ENCODE data around the gene THY1. TPM values are rescaled to one million over a fixed set of nuclear protein-coding genes. Genes with fewer than 3 reads are reported as not detected.
A peak's percentile ranks its signal among the peaks of the same experiment; 100 is the strongest.

The THY1 gene
- total and polyA plus RNA-seq, 9 of the 15 experiments (the other 6 are each of a cell fraction or from before 2014, with no cell fraction given): 0.07 to 0.40 (median 0.16) TPM; not detected in 5

DNA sequence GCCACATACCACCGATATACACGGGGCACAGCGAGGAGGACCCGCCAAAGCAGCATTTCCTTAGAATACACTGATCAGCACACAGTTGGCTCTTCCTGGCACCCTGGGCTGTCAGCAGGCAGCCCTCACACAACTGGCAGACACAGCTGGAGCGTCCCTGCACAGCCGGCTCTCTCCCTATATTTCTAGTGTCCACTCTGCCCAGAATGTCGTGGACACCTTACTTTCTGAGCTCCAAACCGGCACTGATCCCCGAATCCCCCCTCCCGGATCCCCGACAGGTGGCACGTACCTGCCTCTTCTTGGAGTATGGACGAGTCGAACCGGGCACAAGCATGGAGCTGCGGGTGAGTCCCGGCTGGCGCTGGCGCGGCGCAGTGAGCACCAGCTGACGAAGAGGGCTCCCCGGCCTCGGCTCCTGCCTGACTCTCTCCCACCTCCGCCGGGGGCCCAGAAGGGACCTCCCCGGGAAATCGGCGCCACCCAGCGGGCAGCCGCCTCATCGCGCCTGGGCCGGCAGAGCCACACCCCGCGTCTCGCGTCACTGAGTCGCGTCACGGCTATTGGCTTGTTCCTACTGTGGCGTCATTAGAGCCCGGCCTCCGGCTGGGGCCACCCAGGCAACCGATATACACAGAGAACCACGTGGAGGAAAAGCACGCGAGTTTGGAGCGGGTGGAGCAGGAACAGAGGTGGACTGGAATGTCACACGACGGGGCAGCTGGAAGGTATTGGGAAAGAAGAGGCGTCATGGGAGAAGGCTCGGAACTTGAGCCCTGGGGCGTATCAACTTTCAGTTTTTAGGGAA lies 41.6 kb downstream of the THY1 start, which contains the start of gene USP2:
USP2 (minus strand) TSS at position 510 of the 808 bp plus-strand sequence. CDS start 8,210 bp downstream, outside the sequence.
- intact Hi-C loops (cut with micrococcal nuclease): loop anchor here (1.0 to 2.0 kb wide), 3 partner anchors 25 to 93 kb away; no protein-coding TSS in a partner anchor
- ChIA-PET POLR2A (interaction anchor here (0.6 to 6.0 kb wide), 8 partner anchors 9 to 592 kb away, joined by 3 to 34 read pairs (median 4); no protein-coding TSS in a partner anchor), CTCF (ENCODE audit: low intra/inter-chr PET ratio) (interaction anchor here (1.3 to 4.2 kb wide), 2 partner anchors 24 to 94 kb away, joined by 3 to 27 read pairs; no protein-coding TSS in a partner anchor)
- Histone ChIP-seq H3K27me3 (ENCODE audit: control insufficient read depth in 2 of 2, insufficient read depth in 2 of 2, low read length in 2 of 2) (no peaks in the 10 kb centered on the region), H2AFZ (ENCODE audit: low read depth, low read length) (peak within 1 kb of the TSS; percentile 93), H3K9ac (ENCODE audit: insufficient read depth in 1 of 2, low read depth in 2 of 2, low read length in 2 of 2) (peak within 1 kb of the TSS; percentile 76 to 91), H3K79me2 (ENCODE audit: control insufficient read depth, insufficient read depth, low read length) (peaks cover 25% of the 10 kb centered on the region), H3K9me3 (replicated peaks; ENCODE audit: control insufficient read depth, insufficient read depth, low read depth, low read length) (no peaks in the 10 kb centered on the region; the same call in 1 of the 2 replicates), H3K9me1 (ENCODE audit: control insufficient read depth, insufficient read depth, low read length) (no peaks in the 10 kb centered on the region), H3K4me1 (replicated peaks in 1 of 2; ENCODE audit: control insufficient read depth in 2 of 2, insufficient read depth in 2 of 2, low read length in 2 of 2) (peaks cover 43 to 47% of the 10 kb centered on the region in 2 experiments), H3K27ac (ENCODE audit: extremely low read depth, low read depth, low read length) (peak within 1 kb of the TSS; percentile 67), H3K4me3 (peak within 1 kb of the TSS; percentile 61), H3K36me3 (ENCODE audit: control insufficient read depth, insufficient read depth, low read length) (peaks cover 5% of the 10 kb centered on the region; the same call in 1 of the 3 replicates), H4K20me1 (replicated peaks; ENCODE audit: control insufficient read depth, insufficient read depth, low read length) (no peaks in the 10 kb centered on the region), H3K4me2 (ENCODE audit: insufficient read depth, low read length) (peak within 1 kb of the TSS; percentile 92)
- peak; percentile 95 to 97 (median 96) for DNase-seq (ENCODE audit: extremely low read depth in 1 of 4, low spot score in 3 of 4)
- in situ Hi-C loops (cut with MboI): no loop called here
- WGBS (ENCODE audit: insufficient coverage, low coverage, missing lambda C conversion rate): 1% methylated on average over 53 of the region's 54 CpGs
- FAIRE-seq: peak; percentile 98
- ATAC-seq: peak; percentile 88
- TSS peak; percentile 65 for BruUV-seq (replicated peaks)
- peak; percentile 84 for TF ChIP-seq HMGN3 (IDR thresholded peaks at IDR 0.05; ENCODE audit: borderline replicate concordance, extremely low read depth, insufficient read length, low read depth, low read length)
- no peak for TF ChIP-seq CBFA2T2 (conservative IDR thresholded peaks at IDR 0.05)
- peak; percentile 73 for TF ChIP-seq ZNF395 (CRISPR knock-in tag; IDR thresholded peaks at IDR 0.05)
- TF ChIP-seq BHLHE40 (IDR thresholded peaks at IDR 0.05; ENCODE audit: low read length): peak; percentile 66; the same call in 1 of the 2 replicates
- 0 out of 2 replicates have a peak, but pooled peaks have one; percentile 23 for TF ChIP-seq ZBTB49 (CRISPR knock-in tag; IDR thresholded peaks at IDR 0.05; ENCODE audit: borderline replicate concordance)
- no peak for TF ChIP-seq COPS2 (conservative IDR thresholded peaks at IDR 0.05)
- TF ChIP-seq MEF2A (IDR thresholded peaks at IDR 0.05; ENCODE audit: control insufficient read depth, low read depth, low read length): no peak
- no peak for TF ChIP-seq PRMT5 (CRISPR knock-in tag; IDR thresholded peaks at IDR 0.05)
- TF ChIP-seq, protein P1, sequence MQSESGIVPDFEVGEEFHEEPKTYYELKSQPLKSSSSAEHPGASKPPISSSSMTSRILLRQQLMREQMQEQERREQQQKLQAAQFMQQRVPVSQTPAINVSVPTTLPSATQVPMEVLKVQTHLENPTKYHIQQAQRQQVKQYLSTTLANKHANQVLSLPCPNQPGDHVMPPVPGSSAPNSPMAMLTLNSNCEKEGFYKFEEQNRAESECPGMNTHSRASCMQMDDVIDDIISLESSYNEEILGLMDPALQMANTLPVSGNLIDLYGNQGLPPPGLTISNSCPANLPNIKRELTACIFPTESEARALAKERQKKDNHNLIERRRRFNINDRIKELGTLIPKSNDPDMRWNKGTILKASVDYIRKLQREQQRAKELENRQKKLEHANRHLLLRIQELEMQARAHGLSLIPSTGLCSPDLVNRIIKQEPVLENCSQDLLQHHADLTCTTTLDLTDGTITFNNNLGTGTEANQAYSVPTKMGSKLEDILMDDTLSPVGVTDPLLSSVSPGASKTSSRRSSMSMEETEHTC (IDR thresholded peaks at IDR 0.05): no peak
- TF ChIP-seq SNRNP70 (optimal IDR thresholded peaks at IDR 0.05; ENCODE audit: low read depth, low read length): no peak
- TF ChIP-seq, protein P2, sequence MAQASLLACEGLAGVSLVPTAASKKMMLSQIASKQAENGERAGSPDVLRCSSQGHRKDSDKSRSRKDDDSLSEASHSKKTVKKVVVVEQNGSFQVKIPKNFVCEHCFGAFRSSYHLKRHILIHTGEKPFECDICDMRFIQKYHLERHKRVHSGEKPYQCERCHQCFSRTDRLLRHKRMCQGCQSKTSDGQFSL (CRISPR knock-in tag; IDR thresholded peaks at IDR 0.05): no peak
- TF ChIP-seq, protein P2 (tag; IDR thresholded peaks at IDR 0.05): no peak
- peak; percentile 53; the same call in 1 of the 2 replicates for TF ChIP-seq RAD51 (IDR thresholded peaks at IDR 0.05; ENCODE audit: borderline replicate concordance, low read depth)
